ENCODE data around the gene KRTAP10-10.
"Not testable (repeated sequence)": the region's sequence is repeated elsewhere in the genome, so short reads cannot be mapped to it uniquely, and the experiment has no call there.

The KRTAP10-10 gene

GRCh38 chr21:44636209-44637017 is 743 bp upstream of the KRTAP10-10 start:
- Histone ChIP-seq H2AFZ (ENCODE audit: low read depth, low read length) (no peak overlapping the region), H3K4me3 (ENCODE audit: low read depth in 1 of 2, low read length in 2 of 2) (no peak overlapping the region), H3K27me3 (ENCODE audit: insufficient read depth, low read length, poor library complexity) (no peaks in the 10 kb centered on the region), H3K4me2 (ENCODE audit: insufficient read depth, low read length) (no peak overlapping the region), H3K27ac (ENCODE audit: low read length) (no peak overlapping the region), H3K9me3 (ENCODE audit: insufficient read depth, low read length, severe bottlenecking) (no peaks in the 10 kb centered on the region), H3K4me1 (ENCODE audit: insufficient read depth, low read length) (no peaks in the 10 kb centered on the region), H3K79me2 (ENCODE audit: insufficient read depth, low read length) (no peaks in the 10 kb centered on the region), H3K9ac (ENCODE audit: low read depth, low read length) (no peak overlapping the region), H3K36me3 (ENCODE audit: insufficient read depth, low read length) (no peaks in the 10 kb centered on the region), H4K20me1 (ENCODE audit: insufficient read depth, low read length) (no peaks in the 10 kb centered on the region)
- TF ChIP-seq EZH2 (IDR thresholded peaks at IDR 0.05; ENCODE audit: borderline replicate concordance, low read depth, low read length, severe bottlenecking) (no peak), CTCF (IDR thresholded peaks at IDR 0.05; ENCODE audit: borderline replicate concordance, extremely low read depth, low read length, poor library complexity, severe bottlenecking) (no peak)
- ATAC-seq (ENCODE audit: insufficient read depth, low read depth) = no peak
- no peak for DNase-seq

- not testable (repeated sequence) for H3K4me1 ChIP-seq (ENCODE audit: insufficient read depth, low read length); H3K4me2 ChIP-seq (ENCODE audit: insufficient read depth, low read length); H3K9ac ChIP-seq (ENCODE audit: low read depth, low read length); H3K4me3 ChIP-seq (ENCODE audit: low read depth in 1 of 2, low read length in 2 of 2); H3K9me3 ChIP-seq (ENCODE audit: insufficient read depth, low read length, severe bottlenecking); ATAC-seq (ENCODE audit: insufficient read depth, low read depth); H3K36me3 ChIP-seq (ENCODE audit: insufficient read depth, low read length); H4K20me1 ChIP-seq (ENCODE audit: insufficient read depth, low read length); H2AFZ ChIP-seq (ENCODE audit: low read depth, low read length); H3K27ac ChIP-seq (ENCODE audit: low read length); H3K27me3 ChIP-seq (ENCODE audit: insufficient read depth, low read length, poor library complexity); DNase-seq; H3K79me2 ChIP-seq (ENCODE audit: insufficient read depth, low read length)
Observed at GRCh38 chr21:44637851-44638348, 744 bp downstream of the KRTAP10-10 start.

GRCh38 chr21:44638506-44639330 is 1.6 kb downstream of the KRTAP10-10 start:
- H3K4me1 ChIP-seq (ENCODE audit: insufficient read depth, low read length); DNase-seq; H2AFZ ChIP-seq (ENCODE audit: low read depth, low read length); H3K79me2 ChIP-seq (ENCODE audit: insufficient read depth, low read length); H4K20me1 ChIP-seq (ENCODE audit: insufficient read depth, low read length); H3K27me3 ChIP-seq (ENCODE audit: insufficient read depth, low read length, poor library complexity); H3K27ac ChIP-seq (ENCODE audit: low read length); H3K9ac ChIP-seq (ENCODE audit: low read depth, low read length); H3K36me3 ChIP-seq (ENCODE audit: insufficient read depth, low read length); ATAC-seq (ENCODE audit: insufficient read depth, low read depth); H3K9me3 ChIP-seq (ENCODE audit: insufficient read depth, low read length, severe bottlenecking); H3K4me3 ChIP-seq (ENCODE audit: low read depth in 1 of 2, low read length in 2 of 2); H3K4me2 ChIP-seq (ENCODE audit: insufficient read depth, low read length): not testable (repeated sequence)

- Histone ChIP-seq H3K4me1 (ENCODE audit: insufficient read depth, low read length) (no peaks in the 10 kb centered on the region), H3K9ac (ENCODE audit: low read depth, low read length) (no peak overlapping the region), H3K4me3 (ENCODE audit: low read depth in 1 of 2, low read length in 2 of 2) (no peak overlapping the region), H4K20me1 (ENCODE audit: insufficient read depth, low read length) (no peaks in the 10 kb centered on the region), H3K27ac (ENCODE audit: low read length) (no peak overlapping the region), H3K79me2 (ENCODE audit: insufficient read depth, low read length) (no peaks in the 10 kb centered on the region), H3K27me3 (ENCODE audit: insufficient read depth, low read length, poor library complexity) (no peaks in the 10 kb centered on the region), H3K9me3 (ENCODE audit: insufficient read depth, low read length, severe bottlenecking) (peaks cover 8% of the 10 kb centered on the region), H3K36me3 (ENCODE audit: insufficient read depth, low read length) (no peaks in the 10 kb centered on the region), H3K4me2 (ENCODE audit: insufficient read depth, low read length) (no peak overlapping the region), H2AFZ (ENCODE audit: low read depth, low read length) (no peak overlapping the region)
- no peak for DNase-seq
- TF ChIP-seq CTCF (IDR thresholded peaks at IDR 0.05; ENCODE audit: borderline replicate concordance, extremely low read depth, low read length, poor library complexity, severe bottlenecking) (no peak), EZH2 (IDR thresholded peaks at IDR 0.05; ENCODE audit: borderline replicate concordance, low read depth, low read length, severe bottlenecking) (no peak)
- ATAC-seq (ENCODE audit: insufficient read depth, low read depth) = no peak
Observed at GRCh38 chr21:44639331-44639655, 2.1 kb downstream of the KRTAP10-10 start.

All from DND-41 (cell line).